Astrocyte of the spinal cord (primary cell): ENCODE measurements around the gene CFAP46.
"Not testable (repeated sequence)": the region's sequence is repeated elsewhere in the genome, so short reads cannot be mapped to it uniquely, and the experiment has no call there.

Source experiments
- DNase-seq: peaks from one replicate; pipeline ENCODE4 v3.0.0; 2011; ENCODE audit warnings: low read depth, low spot score
- H3K4me3 ChIP-seq: 2 replicates; pipeline ENCODE4 v1.5.1; 2011; ENCODE audit warnings: low read depth, mild to moderate bottlenecking, low read length, moderate library complexity
- in situ Hi-C: cut with HindIII; loops from 2 replicates; pipeline ENCODE4 v1.10.0; 2017; ENCODE audit warnings: low sequenced_read_pairs
- TF ChIP-seq, protein P1 (sequence below): IDR thresholded peaks from 2 replicates; pipeline ENCODE4 v1.5.1; 2012; ENCODE audit warnings: low read depth, mild to moderate bottlenecking, low read length, inconsistent platforms

CFAP46 gene

DNA sequence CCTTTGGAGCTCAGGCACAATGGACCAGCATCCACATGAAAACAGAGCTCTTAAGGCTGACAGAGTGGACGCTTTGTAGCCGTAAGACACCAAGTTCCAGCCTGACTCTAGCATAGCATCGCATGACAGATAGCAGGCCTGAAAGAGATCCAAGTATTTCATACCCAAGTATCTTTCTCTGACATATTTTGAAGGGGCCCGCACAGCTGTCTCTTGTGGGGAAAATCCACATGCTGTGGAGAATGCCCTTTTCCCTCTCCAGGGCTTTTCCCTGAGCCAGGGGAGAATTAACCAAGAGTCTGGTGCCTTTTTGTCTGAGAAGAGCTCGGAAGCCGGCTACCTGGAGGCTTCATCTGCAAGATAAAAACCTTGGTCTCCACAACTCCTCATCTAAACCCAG lies 51.0 kb downstream of the CFAP46 start:
- H3K4me3 ChIP-seq, result no peak overlapping the region
- TF ChIP-seq, protein P1, sequence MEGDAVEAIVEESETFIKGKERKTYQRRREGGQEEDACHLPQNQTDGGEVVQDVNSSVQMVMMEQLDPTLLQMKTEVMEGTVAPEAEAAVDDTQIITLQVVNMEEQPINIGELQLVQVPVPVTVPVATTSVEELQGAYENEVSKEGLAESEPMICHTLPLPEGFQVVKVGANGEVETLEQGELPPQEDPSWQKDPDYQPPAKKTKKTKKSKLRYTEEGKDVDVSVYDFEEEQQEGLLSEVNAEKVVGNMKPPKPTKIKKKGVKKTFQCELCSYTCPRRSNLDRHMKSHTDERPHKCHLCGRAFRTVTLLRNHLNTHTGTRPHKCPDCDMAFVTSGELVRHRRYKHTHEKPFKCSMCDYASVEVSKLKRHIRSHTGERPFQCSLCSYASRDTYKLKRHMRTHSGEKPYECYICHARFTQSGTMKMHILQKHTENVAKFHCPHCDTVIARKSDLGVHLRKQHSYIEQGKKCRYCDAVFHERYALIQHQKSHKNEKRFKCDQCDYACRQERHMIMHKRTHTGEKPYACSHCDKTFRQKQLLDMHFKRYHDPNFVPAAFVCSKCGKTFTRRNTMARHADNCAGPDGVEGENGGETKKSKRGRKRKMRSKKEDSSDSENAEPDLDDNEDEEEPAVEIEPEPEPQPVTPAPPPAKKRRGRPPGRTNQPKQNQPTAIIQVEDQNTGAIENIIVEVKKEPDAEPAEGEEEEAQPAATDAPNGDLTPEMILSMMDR, result no peak
- in situ Hi-C loops, result no loop called here

DNA sequence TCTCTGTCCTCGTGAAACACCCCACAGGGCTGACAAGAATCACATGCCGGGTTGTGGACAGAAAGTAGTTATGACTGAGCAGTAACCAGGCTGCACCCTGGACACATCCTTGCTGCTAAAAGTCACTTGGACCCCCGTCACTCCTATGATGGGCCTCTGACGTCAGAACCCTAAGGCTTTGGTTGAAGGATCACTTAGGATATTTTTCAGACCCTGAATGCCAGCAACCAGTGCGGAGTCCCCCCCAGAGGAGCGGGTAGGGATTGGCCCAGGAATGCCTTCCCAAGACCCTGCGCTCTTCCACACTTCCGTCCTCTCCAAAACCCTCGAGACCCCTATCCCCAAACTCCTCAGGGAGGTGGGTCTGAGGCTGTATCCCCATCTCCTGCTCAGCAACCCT lies 52.1 kb downstream of the CFAP46 start:
- DNase-seq, result no peak
- in situ Hi-C loops, result no loop called here
- H3K4me3 ChIP-seq, result no peak overlapping the region
- TF ChIP-seq, protein P1, result no peak

More for the DNA sequence above, 51.0 kb downstream of the CFAP46 start:
- DNase-seq, result no peak

DNA sequence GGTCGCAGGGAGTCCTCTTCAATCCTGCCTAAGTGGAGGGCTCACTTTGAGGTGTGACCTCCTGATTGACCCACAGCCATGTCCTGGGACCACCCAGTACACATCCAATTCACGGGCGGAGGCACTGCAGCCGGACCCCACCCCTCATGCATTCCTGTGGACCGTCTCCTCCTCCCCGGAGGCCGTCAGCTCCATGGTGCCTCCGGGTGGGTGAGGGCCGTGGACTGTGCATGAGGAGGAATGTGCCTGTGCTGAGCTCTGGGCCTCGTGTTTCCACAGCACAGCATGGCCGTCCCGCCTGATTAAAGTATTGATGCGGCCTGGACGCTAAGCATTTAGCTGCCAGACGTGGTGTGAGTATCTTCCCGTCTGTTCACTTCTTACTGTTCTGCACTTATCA lies 52.8 kb downstream of the CFAP46 start:
- TF ChIP-seq, protein P1, result no peak
- in situ Hi-C loops, result no loop called here
- no peak for DNase-seq
- H3K4me3 ChIP-seq, result no peak overlapping the region

DNA sequence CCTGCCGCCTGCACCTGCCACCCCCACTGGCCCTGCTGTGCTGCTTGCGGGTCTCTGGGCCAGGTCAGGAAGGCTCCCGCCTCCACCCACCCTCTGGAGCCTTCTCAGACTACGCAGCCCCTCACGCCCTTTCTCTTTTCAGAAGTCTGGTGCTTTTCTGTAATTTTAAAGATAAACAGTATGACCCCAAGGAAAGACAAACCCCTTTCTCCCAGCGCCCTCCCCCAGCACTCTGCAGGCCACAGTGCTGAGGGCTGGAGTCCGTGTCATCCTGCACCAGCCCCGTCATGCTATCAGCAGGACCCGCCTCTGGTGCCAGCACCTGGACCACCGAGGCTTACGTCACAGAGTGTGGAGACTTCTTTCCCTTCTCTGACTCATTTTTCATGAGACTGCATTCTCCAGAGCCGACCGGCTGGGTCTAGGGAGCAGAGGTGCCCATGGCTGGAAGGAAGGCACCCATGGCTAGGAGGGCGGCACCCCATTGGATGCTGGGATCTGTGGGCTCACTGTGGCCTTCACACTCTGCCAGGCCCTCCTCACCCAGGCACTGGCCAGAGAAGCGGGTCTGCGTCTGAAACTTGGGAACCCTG lies 53.4 kb downstream of the CFAP46 start:
- in situ Hi-C loops, result no loop called here
- no peak for DNase-seq
- TF ChIP-seq, protein P1, result no peak
- H3K4me3 ChIP-seq, result no peak overlapping the region

DNA sequence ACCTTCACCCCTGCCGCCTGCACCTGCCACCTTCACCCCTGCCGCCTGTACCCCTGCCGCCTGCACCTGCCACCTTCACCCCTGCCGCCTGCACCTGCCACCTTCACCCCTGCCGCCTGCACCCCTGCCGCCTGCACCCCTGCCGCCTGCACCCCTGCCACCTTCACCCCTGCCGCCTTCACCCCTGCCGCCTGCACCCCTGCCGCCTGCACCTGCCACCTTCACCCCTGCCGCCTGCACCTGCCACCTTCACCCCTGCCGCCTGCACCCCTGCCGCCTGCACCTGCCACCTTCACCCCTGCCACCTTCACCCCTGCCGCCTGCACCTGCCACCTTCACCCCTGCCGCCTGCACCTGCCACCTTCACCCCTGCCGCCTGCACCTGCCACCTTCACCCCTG lies 53.9 kb downstream of the CFAP46 start:
- DNase-seq, in situ Hi-C loops, H3K4me3 ChIP-seq: not testable (repeated sequence)

DNA sequence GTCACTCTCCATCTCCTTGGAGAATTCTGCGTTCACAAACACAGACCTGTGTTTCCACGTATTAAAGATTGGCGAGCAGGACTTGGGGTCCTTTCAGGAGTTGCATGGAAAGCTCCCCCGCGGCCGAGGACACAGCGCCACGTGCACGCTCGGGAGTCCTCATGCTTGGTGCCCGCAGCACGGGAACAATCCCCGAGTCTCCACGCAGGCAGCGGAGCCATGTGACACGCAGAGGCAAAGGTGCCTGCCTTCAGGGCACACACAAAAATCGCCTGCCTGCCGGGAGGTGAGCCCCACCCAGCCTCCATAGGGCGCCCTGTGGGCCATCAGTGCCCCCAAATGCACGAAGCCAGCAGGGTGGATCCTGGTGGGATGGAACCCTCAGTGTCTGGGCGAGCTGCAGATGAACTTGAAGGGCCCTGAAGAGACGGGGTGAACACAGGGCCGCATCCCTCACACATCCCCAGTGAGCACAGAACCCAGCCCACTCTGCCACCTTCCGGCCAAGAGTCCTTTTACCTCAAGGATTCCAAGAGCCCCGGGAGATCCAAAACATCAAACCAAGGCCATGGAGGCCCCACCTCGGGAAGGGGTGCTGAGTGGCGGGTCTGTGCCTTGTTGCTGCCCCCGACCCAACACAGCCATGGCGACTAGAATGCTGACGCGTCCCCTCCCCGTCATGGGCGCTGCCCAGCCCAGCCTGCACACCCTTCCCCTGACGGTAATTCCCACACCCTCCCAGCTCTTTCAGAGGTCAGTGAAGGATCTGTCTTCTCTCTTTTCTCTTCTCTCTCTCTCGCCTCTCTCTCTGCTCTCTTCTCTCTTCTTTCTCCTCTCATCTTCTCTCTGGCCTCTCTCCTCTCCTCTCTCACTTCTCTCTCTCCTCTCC lies 55.9 kb downstream of the CFAP46 start:
- DNase-seq, result no peak
- H3K4me3 ChIP-seq, result no peak overlapping the region
- in situ Hi-C loops, result no loop called here
- TF ChIP-seq, protein P1, result no peak

DNA sequence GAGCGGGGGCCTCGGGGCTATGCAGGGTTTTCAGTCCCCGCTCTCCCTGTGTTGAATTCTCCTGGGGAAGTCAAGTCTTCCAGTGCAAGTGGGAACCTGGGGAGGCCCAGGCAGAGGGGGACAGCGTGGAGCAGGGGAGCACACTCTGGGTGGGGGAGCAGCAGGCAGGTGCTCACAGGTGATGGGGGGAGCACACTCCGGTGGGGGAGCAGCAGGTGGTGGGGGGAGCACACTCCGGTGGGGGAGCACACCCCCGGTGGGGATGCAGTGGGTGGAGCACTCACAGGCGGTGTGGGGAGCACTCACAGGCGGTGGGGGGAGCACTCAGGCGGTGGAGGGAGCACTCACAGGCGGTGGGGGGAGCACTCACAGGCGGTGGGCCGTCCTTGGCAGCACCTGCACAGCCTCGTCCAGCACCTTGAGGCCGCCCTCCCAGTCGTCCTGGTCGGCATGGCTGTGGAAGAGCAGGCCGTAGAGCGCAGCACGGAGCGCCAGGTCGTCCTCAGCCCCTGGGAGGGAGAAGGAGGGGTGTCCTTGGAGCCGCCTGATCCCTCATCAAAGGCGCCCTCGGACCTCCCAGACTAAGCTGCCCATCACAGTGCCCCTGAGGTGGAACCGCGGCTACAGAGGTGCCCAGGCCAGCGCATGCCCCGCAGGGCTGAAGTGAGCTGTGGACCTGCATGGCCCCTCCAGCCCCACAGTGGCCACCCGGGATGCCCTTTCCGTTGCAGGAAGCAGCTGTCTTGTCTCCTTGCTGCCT lies 56.7 kb downstream of the CFAP46 start:
- no peak for DNase-seq
- TF ChIP-seq, protein P1, result no peak
- in situ Hi-C loops, result no loop called here
- no peak overlapping the region for H3K4me3 ChIP-seq
